Activated CD8-positive, alpha-beta memory T cell treated with anti-CD3 and anti-CD28 coated beads, Interleukin-2, amount 50 U/mL, for 24 hours (primary cell): ENCODE data around the gene ADD1.

Source experiments
- DNase-seq: peaks from one replicate; pipeline ENCODE4 v3.0.0-alpha.2; 2020; ENCODE audit errors: extremely low read depth

Gene ADD1, protein sequence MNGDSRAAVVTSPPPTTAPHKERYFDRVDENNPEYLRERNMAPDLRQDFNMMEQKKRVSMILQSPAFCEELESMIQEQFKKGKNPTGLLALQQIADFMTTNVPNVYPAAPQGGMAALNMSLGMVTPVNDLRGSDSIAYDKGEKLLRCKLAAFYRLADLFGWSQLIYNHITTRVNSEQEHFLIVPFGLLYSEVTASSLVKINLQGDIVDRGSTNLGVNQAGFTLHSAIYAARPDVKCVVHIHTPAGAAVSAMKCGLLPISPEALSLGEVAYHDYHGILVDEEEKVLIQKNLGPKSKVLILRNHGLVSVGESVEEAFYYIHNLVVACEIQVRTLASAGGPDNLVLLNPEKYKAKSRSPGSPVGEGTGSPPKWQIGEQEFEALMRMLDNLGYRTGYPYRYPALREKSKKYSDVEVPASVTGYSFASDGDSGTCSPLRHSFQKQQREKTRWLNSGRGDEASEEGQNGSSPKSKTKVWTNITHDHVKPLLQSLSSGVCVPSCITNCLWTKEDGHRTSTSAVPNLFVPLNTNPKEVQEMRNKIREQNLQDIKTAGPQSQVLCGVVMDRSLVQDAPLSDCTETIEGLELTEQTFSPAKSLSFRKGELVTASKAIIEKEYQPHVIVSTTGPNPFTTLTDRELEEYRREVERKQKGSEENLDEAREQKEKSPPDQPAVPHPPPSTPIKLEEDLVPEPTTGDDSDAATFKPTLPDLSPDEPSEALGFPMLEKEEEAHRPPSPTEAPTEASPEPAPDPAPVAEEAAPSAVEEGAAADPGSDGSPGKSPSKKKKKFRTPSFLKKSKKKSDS

DNA sequence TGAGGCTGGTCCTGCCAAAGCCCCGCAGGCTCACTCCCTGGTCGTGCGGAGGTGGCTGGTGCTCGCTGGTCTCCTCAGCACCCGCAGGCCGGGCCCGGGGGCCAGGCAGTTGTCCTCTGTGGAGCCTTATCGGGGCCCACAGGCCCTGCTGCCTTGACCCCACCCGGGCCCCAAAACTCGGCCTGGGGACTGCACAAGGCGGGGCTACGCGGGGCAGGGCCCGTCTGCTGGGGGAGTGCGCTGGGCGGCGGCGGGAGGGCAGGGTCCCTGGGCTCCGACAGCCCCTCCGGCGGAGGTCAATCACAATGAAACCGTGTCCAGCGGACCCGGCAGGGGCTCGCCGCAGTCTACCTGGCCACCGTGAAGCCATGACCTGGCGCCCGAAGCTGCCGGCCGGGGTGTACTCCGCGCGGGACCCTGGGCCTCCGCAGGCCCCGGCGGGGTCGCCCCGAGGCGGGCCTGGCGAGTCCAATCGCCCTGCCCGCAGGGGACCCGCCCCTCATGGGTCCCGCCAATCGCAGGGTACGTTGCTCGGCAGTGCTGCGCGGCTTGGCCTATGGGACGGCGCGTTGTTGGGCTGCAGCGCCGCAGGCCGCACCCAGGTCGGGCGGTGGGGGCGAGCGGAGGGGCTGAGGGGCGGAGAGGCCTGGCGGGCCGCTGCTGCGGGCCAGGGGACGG lies at the start of gene ADD1:
Gene ADD1, plus strand, starts transcription at position 582 of the 678 bp plus-strand sequence. CDS start 32,072 bp downstream, outside the sequence.
- DNase-seq = peak; percentile 79

DNA sequence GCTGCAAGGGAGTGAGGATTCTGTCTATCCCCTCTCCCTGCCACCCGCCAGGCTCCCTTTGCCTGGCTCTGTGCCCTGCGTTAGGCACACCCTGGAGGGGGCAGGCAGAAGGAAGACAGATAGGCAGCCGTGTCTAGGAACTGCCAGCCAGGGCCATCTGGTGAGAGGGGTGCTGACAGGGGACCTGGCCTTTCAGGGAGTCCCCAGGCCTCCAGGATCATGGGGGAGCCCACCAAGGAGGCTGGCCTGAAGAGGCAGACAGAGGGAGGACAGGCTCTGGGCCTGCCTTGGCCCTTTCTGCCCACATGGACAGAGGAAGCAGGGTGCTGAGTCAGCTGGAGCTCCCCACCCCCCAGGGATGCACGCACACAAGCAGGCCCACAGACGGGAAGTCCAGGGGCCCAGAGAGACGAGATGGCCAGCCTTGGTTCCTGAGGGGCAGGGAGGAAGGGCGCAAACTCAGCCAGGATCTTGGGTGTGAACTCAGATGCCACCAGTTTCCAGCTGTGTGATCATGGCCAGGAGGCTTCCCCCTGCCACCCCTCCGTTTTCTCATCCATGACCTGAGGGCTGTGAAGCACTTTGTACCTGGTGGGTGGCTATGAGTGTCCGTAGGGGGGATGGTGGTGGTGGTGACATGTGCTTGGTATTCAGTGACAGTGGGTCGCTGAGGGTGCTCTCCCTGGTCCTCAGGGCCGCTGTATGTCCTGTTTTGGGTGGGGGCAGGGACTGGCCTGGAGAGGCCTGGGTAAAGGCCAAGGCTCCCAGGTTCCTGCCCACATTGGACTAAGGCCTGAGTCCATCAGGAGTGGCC lies 49.0 kb upstream of the ADD1 start:
- DNase-seq = no peak

DNA sequence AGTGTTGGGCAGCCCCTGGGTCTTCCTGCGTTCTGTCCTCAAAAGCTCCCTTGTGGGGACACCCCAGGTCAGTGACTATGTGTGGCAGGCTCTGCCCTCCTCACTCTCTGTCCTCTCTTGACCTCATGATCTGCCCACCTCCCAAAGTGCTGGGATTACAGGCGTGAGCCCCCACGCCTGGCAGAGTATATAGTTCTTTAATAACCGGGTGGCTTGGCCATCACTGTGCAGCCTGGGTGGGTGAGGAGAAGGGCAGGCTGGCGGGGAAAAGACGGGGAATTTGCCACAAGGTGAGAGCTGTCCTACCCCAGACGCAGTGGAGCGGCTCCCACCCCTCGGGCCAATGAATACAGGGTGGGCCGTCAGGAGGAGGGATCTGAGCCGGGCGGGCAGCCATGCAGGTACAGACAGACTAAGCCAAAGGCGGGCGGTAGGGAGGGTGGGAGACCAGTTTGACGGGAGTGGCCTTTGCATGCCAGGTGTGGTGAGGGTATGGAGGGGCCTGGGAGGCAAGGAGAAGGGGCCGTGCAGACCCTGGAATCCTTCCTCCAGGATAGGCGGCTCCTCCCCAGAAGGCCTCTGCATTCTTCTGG lies 48.2 kb upstream of the ADD1 start:
- DNase-seq = no peak

DNA sequence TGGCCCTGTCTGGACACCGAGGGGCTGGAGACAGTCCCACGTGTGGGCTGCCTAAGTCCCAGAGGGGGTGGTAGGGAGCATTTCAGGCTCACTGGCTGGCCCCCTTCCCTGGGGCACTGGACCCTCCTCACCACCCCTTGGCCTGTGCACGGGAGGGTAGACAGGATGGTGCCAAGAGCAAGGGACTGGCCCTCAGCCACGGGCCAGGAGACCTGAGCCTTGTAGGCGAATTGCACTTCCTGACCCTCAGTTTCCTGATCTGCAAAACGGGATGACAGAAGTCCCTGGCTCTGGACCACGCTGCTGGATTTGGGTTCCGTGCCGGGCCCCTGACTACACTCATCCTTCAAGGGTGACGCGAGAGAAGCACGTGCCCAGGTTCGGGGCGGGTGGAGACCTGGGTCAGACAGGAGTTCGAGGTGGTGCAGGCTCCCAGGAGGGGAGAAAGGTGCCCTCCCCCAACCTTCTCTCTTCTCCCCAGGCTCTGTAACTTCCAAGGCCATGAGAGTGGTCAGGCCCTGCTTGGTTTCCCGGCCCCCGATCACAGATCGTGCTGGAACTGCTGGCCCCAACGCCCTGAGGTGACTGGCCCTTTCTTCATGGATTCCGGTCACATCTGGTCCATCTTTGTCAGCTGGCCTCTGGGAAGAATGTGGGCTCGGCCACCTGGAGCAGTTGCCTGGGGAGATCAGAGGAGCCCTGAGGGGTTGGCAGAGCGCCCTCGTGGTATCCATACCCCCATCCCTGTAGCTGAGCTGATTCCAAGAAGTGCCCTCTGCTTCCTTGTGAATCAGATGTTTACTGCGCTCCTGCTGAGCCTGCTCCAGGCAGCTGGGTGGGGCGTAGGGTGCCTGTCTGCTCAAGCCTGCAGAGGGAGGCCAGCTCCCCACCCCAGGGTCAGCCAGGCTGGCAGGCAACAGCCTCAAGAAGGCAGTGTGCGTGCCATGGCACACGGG lies 47.5 kb upstream of the ADD1 start:
- no peak for DNase-seq

DNA sequence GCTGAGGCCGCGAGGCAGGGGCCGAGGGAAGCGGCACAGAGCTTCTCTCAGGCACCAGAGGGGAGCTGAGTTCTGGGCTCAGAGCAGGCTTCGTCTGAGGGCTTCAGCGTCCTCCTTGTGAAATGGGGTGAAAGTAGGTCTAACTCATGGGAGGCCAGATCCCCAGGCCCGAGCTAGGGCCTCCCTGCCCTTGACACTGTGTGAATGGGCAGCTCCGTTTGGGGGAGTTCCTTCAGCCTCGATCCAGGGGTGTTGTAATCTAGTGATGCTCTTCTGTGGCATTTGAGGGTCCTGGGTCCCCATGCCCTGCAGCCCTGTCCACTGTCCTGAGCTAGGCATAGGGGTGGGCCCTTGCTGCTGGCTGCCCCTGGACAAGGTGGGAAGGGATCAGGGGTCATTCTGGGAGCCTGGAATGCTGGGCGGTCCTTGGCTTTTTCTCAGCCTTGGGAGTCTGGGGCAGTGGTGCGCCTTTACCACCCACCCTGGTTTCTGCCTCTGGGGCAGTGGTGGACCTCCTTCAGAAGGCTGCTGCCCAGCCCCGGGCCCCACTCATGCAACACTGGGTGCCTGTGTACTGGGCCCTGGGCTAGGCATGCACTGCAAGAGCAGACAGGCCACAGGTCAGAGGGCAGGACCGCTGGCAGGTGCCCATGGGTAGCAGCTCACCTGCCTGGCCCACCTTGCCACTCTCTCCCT lies 46.6 kb upstream of the ADD1 start:
- no peak for DNase-seq

DNA sequence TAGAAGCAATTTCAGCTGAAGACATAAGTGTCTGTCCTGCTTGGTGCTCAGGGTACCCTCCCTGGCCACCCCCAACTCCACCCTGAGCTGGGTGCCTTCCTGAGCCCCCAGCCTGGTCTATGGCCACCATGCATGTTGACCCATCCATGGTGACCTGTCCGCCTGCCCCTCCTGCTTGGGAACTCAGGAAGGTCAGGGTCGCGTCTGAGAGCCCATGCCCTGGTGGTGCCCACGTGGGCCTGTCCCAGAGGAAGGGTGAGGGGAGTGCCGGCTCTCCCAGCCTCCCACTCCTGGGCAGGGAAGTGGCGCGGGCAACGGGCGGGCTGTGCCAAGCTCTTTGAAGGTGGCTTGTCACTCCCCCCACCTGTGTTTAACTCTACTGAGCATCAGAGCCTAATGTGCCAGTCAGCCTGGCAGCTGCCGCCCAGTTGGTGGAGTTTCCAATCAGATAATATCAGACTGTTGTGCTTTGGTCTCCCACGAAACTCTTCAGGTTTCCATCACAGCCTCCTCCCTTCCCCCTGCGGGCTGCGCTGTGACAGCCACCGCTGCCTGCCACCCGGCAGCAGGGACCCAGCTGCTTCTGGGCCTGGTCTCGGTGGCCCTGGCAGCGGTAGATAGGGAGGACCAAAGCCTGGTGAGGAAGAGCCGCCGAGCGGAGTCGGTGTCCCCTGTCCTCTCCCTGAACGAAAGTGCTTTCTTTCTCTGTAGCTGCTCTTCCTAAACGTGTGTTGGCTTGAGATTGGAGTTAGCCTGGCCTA lies 45.9 kb upstream of the ADD1 start:
- no peak for DNase-seq

DNA sequence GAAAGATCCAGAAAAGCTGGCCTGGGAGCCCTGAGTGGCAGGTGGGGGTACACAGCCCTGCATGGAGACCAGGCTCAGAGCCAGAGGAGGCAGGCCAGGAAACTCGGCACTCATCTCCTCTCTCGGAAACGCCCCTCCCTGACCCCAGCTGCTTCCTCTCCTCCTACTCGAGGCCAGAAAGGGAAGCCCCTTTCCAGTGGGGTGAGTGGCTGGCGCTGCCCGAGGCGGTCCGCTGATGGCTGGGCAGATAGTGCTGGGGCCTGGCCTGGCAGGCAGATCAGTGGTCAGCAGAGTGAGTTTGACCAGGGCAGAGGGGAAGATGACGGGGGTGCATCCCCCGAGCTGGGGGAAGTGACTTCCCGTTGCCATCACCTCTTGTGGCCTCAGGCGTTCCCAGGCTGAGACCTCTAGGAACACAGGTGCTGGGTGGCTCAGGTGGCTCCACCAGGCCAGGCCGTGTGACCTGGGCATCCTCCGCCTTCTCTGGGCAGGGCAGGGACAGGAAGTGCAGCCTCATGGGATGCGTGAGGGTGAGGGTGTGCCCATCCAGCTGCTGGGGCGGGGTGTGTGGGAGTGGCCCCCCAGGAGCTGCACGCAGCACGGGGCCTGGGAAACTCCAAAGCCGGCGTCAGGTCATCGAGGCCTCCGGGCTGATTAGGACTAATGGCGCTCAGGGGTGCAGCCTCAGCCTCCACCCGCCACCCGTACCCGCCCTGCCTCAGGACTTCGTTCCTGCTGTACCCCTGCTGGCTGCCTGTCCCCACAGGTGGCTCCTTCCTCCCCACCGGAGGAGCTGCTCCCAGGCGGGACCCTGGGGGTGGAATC lies 45.0 kb upstream of the ADD1 start:
- DNase-seq = no peak

DNA sequence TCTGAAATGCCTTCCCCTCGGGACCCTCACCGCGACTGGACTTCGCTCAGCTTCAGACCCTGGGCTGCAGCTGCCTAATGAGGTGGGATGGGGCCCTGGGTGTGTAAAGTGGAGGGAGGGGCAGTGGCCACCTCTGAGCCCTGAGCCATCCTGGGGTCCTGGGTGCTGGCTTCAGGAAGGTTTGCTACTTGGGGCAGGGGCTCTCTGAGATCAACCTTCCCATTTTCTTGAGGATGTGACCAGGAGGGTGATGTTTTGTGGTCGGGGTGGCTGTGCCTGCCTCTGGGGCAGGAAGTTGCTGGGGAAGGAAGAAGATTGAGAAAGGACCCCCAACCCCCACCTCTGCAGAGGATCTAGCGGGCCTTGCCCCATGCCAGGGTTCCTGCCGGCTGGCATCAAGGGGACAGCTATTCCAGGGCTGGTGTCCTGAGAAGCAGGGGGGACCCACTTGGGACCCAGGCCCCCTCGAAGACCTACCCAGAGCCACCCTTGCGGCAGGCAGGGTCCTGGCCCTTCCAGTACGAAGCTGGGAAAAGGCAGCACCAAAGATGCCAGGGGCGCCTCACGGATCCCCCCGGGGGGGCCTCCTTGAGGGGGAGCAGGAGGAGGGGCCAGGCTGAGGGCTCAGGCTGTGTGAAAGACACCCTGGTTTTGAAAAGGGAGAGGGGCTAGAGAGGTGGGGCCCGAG lies 44.3 kb upstream of the ADD1 start:
- DNase-seq = no peak

DNA sequence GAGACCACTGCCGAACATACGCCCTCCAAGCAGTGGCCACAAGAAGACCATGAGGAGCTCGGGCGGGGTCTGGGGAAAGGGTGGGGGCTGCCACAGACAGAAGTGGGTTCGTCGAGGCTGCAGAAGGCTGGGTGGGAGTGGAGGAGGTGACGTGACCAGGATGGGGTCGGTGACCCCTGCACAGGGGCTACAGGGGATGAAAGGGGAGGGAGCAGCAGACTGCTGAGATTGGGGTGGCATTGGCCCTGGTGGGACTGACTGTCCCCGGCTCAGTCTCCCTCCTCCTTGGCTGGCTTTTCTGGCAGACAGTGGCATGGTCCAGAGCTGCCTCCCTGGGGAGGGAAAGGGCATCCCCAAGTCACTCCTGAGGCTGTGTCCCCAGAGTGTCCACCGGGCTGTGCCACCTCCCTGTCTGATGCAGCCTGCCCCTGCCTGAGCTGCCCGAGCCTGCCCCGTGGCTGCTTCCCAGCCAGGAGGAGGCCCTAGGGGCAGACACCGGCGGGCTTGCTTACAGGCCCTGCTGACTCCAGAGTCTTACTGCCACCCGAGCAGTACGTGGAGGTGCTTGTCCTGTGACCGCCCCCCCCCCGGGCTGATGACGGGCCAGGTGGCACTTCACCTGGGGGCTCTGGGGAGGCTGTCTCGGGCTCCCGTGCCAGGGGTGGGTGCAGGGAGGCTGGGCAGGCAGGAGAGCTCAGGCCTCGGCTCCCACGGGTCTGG lies 43.5 kb upstream of the ADD1 start:
- no peak for DNase-seq

DNA sequence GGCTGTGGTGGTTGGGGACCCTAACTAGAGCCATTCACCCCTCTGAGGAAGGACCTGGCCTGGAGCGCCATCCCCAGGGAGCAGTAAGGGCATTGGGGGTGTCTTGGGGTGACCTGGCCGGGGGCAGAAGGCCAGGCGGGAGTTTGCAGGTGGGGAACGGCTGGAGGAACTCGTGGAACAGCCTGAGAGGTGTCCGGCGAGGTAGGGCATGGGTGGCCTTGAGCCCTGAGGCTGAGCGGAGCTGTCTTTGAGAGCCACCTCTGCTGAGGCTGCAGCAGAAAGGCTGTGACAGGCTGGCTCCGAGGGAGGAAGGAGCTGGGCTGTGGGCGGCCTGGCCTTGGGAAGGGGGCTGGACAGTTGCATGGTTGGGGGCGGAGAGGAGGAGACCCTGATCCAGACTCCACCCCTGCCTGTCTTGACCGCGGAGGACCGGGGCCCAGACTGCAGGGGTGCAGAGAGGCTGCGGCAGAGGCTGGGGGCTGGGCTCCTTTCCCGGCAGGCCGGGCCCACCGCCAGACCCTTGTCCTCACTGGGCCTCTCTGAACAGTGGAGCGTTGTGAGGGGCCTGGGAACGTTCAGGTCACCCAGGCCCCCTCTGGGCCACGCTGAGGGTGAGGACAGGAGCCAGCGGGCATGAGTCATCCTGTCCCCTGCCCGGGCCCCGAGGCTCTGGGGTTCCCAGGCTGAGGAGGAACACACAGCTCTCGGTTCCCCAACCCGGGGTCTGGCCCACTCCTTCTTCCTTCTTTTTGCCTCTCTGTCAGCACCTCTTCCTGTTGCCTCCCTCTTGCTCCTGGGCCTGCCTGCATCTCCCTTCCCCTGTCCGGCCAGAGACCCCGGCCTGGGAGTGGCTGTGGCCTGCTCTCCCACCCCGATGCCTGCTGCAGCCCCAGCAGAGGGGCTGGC lies 42.7 kb upstream of the ADD1 start:
- DNase-seq = no peak

DNA sequence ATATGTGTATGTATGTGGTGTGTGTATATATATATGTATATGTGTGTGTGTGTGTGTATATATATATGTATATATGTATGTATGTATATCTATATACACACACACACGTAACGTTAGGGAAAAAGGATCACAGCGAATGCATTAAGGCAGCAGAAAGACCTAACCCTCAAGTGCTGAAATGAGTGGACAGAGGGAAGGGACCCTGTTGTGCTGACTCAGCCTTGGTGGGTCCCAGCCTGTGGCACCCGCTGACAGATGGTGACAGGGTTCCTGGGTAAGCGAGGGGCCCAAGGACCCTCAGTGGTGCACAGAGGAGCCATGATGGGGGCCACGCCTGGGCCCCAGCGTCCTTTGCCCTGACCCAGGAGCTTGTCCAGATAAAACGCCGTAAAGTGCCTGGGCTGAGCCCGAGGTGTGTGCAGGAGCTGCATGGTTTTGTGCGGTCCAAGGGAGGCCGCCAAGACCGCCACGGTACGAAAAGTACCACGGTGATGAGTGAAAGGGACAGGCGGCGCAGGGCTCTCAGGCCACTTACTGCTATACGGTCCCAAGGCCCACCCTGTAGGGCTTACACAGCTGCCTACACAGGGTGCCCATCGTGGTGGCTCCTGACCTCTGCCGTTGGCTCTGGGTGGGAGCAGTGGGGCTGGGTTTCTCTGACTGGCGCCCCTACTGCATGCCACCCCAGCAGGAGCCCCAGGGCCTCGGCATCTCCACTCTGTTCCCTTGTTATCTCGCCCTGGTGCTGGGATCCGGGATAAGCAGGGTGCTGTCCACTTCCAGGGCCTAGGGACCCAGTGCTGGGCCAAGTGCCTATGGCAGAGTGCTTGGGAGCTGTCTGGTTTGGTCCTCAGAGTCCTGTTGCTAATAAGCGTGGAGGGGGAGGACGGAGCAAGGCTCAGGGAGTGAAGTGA lies 40.8 kb upstream of the ADD1 start:
- no peak for DNase-seq

DNA sequence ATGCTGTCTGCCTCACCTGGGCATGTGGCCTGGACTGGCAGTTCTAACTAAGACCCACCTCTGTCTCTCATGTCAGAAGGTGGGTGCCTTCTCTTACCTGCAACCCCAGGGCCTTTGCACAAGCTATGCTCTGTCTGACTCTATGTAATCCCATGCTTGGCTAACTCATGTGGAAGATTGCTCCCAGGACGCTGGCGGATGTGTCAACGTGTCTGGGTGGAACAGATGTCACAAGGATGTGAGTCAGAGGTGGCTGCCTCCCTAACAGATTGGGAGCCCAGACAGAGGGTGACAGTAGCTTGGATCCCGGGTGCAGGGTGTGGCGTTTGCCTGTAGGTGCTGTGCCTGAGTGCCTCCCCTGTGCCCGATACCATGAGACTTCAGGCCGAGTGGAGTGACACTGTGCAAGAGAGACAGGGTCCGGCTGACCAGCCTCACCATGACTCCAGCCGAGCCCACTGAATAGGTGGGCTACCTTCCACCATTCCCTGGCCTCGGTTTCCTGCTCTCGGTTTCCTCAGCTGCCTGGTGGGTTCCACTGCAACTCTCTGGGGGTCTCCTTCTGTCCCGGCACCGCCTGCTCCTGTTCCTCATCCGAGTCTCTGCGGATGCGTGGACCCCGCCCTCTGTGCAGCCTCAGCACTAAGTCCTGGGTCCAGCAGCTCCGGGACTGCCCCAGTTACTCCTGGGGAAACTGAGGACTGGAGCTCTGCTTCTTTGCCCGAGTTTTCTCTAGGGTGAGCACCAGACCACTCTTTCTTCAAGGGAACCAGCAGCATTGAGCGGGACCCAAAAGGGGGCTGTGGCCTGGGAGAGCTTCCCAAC lies 39.8 kb upstream of the ADD1 start:
- no peak for DNase-seq

DNA sequence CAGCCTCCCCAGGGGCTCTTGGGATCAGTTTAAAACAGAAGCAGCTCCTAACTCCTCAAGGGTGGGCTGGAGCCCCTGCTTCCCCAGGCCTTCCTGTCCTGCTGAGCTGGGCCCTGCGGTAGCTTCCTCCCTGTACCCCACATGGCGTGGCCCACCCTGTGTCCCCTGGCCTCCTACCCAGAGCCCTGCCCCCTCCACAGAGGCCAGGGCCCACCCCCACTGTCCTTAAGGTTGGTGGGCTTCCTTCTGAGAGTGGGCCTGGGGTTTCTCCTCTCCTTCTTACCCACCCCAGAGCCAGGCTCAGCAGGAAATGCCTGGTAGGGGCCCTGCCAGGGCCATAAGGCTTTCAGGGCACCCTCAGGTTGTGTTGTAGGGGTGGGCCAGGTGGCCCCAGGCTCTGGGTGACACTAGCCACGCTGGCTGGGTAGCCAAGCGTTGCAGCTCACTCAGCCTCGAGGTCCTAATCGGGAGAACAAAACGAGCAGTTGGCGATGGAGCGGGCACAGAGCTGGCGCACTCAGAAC lies 39.1 kb upstream of the ADD1 start:
- no peak for DNase-seq
